HepG2 (cell line): Measurements from ENCODE around the gene KLF3. TPM values are rescaled to one million over a fixed set of nuclear protein-coding genes. Genes with fewer than 3 reads are reported as not detected.

Experiments used
- ARID4A ChIP-seq: sonication (generic); formaldehyde crosslinking; IDR thresholded peaks from 2 replicates; pipeline ENCODE4 v1.5.0; 2020; ENCODE audit warnings: mild to moderate bottlenecking, missing genetic modification reagents, borderline replicate concordance
- CENPX ChIP-seq: sonication (generic); formaldehyde crosslinking; IDR thresholded peaks from 2 replicates; pipeline ENCODE4 v1.9.0; 2021; ENCODE audit warnings: mild to moderate bottlenecking, missing genetic modification reagents, moderate library complexity
- DMAP1 ChIP-seq: IDR thresholded peaks from 2 replicates; pipeline ENCODE4 v1.6.1; 2016
- ERF ChIP-seq: IDR thresholded peaks from 2 replicates; pipeline ENCODE4 v1.6.1; 2018; ENCODE audit warnings: missing biosample characterization, missing genetic modification reagents
- FOXO1 ChIP-seq: sonication (generic); formaldehyde crosslinking; IDR thresholded peaks from 2 replicates; pipeline ENCODE4 v1.4.0; 2020; ENCODE audit warnings: missing genetic modification reagents
- JUNB ChIP-seq: sonication (generic); formaldehyde crosslinking; IDR thresholded peaks from 2 replicates; pipeline ENCODE4 v1.8.0; 2022; ENCODE audit warnings: missing genetic modification reagents, mild to moderate bottlenecking, borderline replicate concordance
- MED1 ChIP-seq: sonication (generic); formaldehyde crosslinking; IDR thresholded peaks from 2 replicates; pipeline ENCODE4 v1.4.0; 2020; ENCODE audit warnings: missing genetic modification reagents
- NR1H2 ChIP-seq: sonication (generic); formaldehyde crosslinking; IDR thresholded peaks from 2 replicates; pipeline ENCODE4 v1.8.1; 2022; ENCODE audit warnings: low read depth, missing genetic modification reagents, borderline replicate concordance
- SAP130 ChIP-seq: IDR thresholded peaks from 2 replicates; pipeline ENCODE4 v1.6.1; 2016; ENCODE audit warnings: low read depth
- SRY ChIP-seq: sonication (generic); formaldehyde crosslinking; IDR thresholded peaks from 2 replicates; pipeline ENCODE4 v1.8.0; 2022; ENCODE audit warnings: mild to moderate bottlenecking, missing genetic modification reagents
- TAF15 ChIP-seq: fragments of 200-400 bp; formaldehyde crosslinking; IDR thresholded peaks from one replicate; pipeline ENCODE4 v1.6.1; 2018; ENCODE audit warnings: mild to moderate bottlenecking, low read depth, low read length; ENCODE audit not compliant: poor library complexity, severe bottlenecking
- ZFP37 ChIP-seq: sonication (generic); formaldehyde crosslinking; IDR thresholded peaks from 2 replicates; pipeline ENCODE4 v1.4.0; 2020; ENCODE audit warnings: missing genetic modification reagents, borderline replicate concordance
- ZHX2 ChIP-seq, 2 experiments: sonication (generic) in 1 of 2; formaldehyde crosslinking in 1 of 2; IDR thresholded peaks; 2 replicates each; pipeline versions ENCODE4 v1.6.1 to v1.9.0; 2014 to 2022; ENCODE audit warnings: antibody characterized with exemption in 1 of 2, borderline replicate concordance in 1 of 2, inconsistent platforms in 1 of 2, low read depth in 1 of 2, missing genetic modification reagents in 1 of 2
- ZNF10 ChIP-seq: sonication (generic); formaldehyde crosslinking; IDR thresholded peaks from 2 replicates; pipeline ENCODE4 v1.4.0; 2020; ENCODE audit warnings: mild to moderate bottlenecking, low read depth, missing genetic modification reagents, borderline replicate concordance
- ZNF24 ChIP-seq: fragments of 450-650 bp; IDR thresholded peaks from 2 replicates; pipeline ENCODE4 v1.6.1; 2017; ENCODE audit warnings: antibody characterized with exemption, mild to moderate bottlenecking
- ZNF282 ChIP-seq: fragments of 450-650 bp; IDR thresholded peaks from 2 replicates; pipeline ENCODE4 v1.6.1; 2018; ENCODE audit not compliant: partially characterized antibody
- ZNF547 ChIP-seq: sonication (generic); formaldehyde crosslinking; IDR thresholded peaks from 2 replicates; pipeline ENCODE4 v1.5.1; 2020; ENCODE audit warnings: mild to moderate bottlenecking, missing genetic modification reagents
- ZNF839 ChIP-seq: sonication (generic); formaldehyde crosslinking; IDR thresholded peaks from 2 replicates; pipeline ENCODE4 v1.4.0; 2020; ENCODE audit warnings: missing genetic modification reagents, mild to moderate bottlenecking, borderline replicate concordance
- polyA plus RNA-seq, 8 experiments: library from polyadenylated mRNA; depleted of rRNA in 3 of 8; stranded (reverse) in 7 of 8; unstranded in 1 of 8; fragments of >200 nt; fragmentation: Illumina TruSeq in 4 of 8; extraction: Trizol in 4 of 8; gene quantifications; 2 replicates each; pipeline versions ENCODE4 v1.2.1 to v1.2.3, GENCODE V29; 2011 to 2016; ENCODE audit warnings: low read depth in 4 of 8, missing spikeins in 1 of 8, mixed read lengths in 1 of 8; ENCODE audit not compliant: insufficient read depth in 1 of 8
- total RNA-seq, 5 experiments: library from RNA; depleted of rRNA; stranded (reverse); fragments of >200 nt; fragmentation: Illumina TruSeq; extraction: Trizol; gene quantifications; 2 replicates each; pipeline ENCODE4 v1.2.3, GENCODE V29; 2016; ENCODE audit warnings: low read depth in 1 of 5
- TF ChIP-seq, protein P1 (sequence below): IDR thresholded peaks from 2 replicates; pipeline ENCODE4 v1.6.1; 2012; ENCODE audit warnings: inconsistent platforms

Gene KLF3
- total and polyA plus RNA-seq, 2 of the 13 experiments (the other 11 are each of a cell fraction or from before 2014, with no cell fraction given), result 29.1 to 37.8 TPM

- TF ChIP-seq ARID4A (CRISPR knock-in tag) (no peak; the same call in 1 of the 2 replicates), ZNF24 (0 out of 2 replicates have a peak, but pooled peaks have one; percentile 15), ZNF547 (CRISPR knock-in tag) (no peak; the same call in 1 of the 2 replicates), JUNB (CRISPR knock-in tag) (no peak), ZNF282 (no peak), ZFP37 (CRISPR knock-in tag) (no peak), SAP130 (CRISPR knock-in tag) (peak; percentile 37; the same call in 1 of the 2 replicates), FOXO1 (CRISPR knock-in tag) (no peak; the same call in 1 of the 2 replicates), DMAP1 (CRISPR knock-in tag) (no peak), ZNF839 (CRISPR knock-in tag) (no peak), ERF (CRISPR knock-in tag) (0 out of 2 replicates have a peak, but pooled peaks have one; percentile 20), TAF15 (no peak), ZNF10 (CRISPR knock-in tag) (no peak), NR1H2 (CRISPR knock-in tag) (no peak), ZHX2 (IDR thresholded peaks at IDR 0.05; ENCODE audit: low read depth) (no peak), ZHX2 (CRISPR knock-in tag; IDR thresholded peaks at IDR 0.05; ENCODE audit: borderline replicate concordance) (no peak), MED1 (CRISPR knock-in tag) (peak; percentile 33; the same call in 1 of the 2 replicates), CENPX (CRISPR knock-in tag) (no peak), SRY (CRISPR knock-in tag) (no peak)
- TF ChIP-seq, protein P1, sequence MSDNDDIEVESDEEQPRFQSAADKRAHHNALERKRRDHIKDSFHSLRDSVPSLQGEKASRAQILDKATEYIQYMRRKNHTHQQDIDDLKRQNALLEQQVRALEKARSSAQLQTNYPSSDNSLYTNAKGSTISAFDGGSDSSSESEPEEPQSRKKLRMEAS, result peak; percentile 44
Measured at GRCh38 chr4:38663801-38664705, at the start of gene KLF3 (continued).
